ENCODE data around the gene HNF1A.
A peak's percentile ranks its signal among the peaks of the same experiment; 100 is the strongest.
"Not testable (repeated sequence)": the region's sequence is repeated elsewhere in the genome, so short reads cannot be mapped to it uniquely, and the experiment has no call there.

Gene HNF1A

GRCh38 chr12:120978296-120979219, at the start of gene HNF1A:
Gene HNF1A, plus strand, starts transcription at chr12:120978543. Its CDS starts 226 bp downstream, at chr12:120978769.
- no peak for DNase-seq

- DNase-seq, result no peak
Measured at GRCh38 chr12:120928864-120929652, 49.3 kb upstream of the HNF1A start.

- no peak for DNase-seq
Measured at GRCh38 chr12:120930032-120930431, 48.3 kb upstream of the HNF1A start.

- DNase-seq, result no peak
Measured at GRCh38 chr12:120932058-120932457, 46.3 kb upstream of the HNF1A start.

GRCh38 chr12:120932956-120933526, 45.3 kb upstream of the HNF1A start:
- DNase-seq, result peak; percentile 15

GRCh38 chr12:120933786-120934185, 44.6 kb upstream of the HNF1A start:
- no peak for DNase-seq

- DNase-seq, result peak; percentile 38
Measured at GRCh38 chr12:120936197-120936596, 42.1 kb upstream of the HNF1A start.

- no peak for DNase-seq
Measured at GRCh38 chr12:120938496-120938895, 39.8 kb upstream of the HNF1A start.

GRCh38 chr12:120939523-120939922, 38.8 kb upstream of the HNF1A start:
- DNase-seq, result no peak

- DNase-seq, result no peak
Measured at GRCh38 chr12:120940006-120940405, 38.3 kb upstream of the HNF1A start.

- DNase-seq, result no peak
Measured at GRCh38 chr12:120940799-120941198, 37.5 kb upstream of the HNF1A start.

- DNase-seq, result no peak
Measured at GRCh38 chr12:120941412-120941811, 36.9 kb upstream of the HNF1A start.

- DNase-seq, result no peak
Measured at GRCh38 chr12:120941846-120942405, 36.4 kb upstream of the HNF1A start.

GRCh38 chr12:120943482-120943881, 34.9 kb upstream of the HNF1A start:
- no peak for DNase-seq

GRCh38 chr12:120944645-120945217, 33.6 kb upstream of the HNF1A start:
- DNase-seq, result peak; percentile 63

- not testable (repeated sequence) for DNase-seq
Measured at GRCh38 chr12:120945516-120945915, 32.8 kb upstream of the HNF1A start.

GRCh38 chr12:120950260-120950799, 28.0 kb upstream of the HNF1A start:
- not testable (repeated sequence) for DNase-seq

GRCh38 chr12:120950807-120951206, 27.5 kb upstream of the HNF1A start:
- no peak for DNase-seq

GRCh38 chr12:120955232-120955631, 23.1 kb upstream of the HNF1A start:
- DNase-seq, result no peak

- no peak for DNase-seq
Measured at GRCh38 chr12:120956579-120957300, 21.6 kb upstream of the HNF1A start.

GRCh38 chr12:120959111-120959878, 19.0 kb upstream of the HNF1A start:
- DNase-seq, result no peak

Measured in RPMI8226 (cell line).